ENCODE results near the gene CYP3A5. TPM values are rescaled to one million over a fixed set of nuclear protein-coding genes. Genes with fewer than 3 reads are reported as not detected.

Gene CYP3A5
- total RNA-seq, 2 donors from 2014 or later = 0.38 to 0.42 TPM

DNA sequence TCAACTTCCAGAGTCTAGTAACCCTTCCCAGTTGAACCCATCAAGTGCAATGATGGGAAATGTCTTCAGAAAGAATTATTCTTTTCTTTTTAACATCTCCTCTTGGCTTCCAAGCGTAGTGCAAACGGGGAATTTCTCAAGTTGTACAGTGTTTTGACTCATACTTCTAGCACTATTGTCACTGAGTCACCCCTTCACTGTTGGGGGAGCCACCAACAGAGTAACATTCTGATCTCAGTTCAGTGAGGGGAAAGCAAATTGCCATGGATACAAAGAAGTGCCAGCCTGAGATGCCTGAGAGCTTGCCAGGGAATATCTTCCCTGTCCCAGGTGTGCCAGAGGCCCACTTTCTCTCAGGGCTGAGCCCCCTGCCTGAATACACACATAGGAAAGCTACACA lies 31.0 kb downstream of the CYP3A5 start:
- H3K27me3 ChIP-seq (ENCODE audit: control insufficient read depth, insufficient read depth, low read length, poor library complexity, severe bottlenecking) = no peaks in the 10 kb centered on the region
- H3K9me3 ChIP-seq (ENCODE audit: control insufficient read depth, low read length) = peaks cover 12% of the 10 kb centered on the region
- TF ChIP-seq, protein P1, sequence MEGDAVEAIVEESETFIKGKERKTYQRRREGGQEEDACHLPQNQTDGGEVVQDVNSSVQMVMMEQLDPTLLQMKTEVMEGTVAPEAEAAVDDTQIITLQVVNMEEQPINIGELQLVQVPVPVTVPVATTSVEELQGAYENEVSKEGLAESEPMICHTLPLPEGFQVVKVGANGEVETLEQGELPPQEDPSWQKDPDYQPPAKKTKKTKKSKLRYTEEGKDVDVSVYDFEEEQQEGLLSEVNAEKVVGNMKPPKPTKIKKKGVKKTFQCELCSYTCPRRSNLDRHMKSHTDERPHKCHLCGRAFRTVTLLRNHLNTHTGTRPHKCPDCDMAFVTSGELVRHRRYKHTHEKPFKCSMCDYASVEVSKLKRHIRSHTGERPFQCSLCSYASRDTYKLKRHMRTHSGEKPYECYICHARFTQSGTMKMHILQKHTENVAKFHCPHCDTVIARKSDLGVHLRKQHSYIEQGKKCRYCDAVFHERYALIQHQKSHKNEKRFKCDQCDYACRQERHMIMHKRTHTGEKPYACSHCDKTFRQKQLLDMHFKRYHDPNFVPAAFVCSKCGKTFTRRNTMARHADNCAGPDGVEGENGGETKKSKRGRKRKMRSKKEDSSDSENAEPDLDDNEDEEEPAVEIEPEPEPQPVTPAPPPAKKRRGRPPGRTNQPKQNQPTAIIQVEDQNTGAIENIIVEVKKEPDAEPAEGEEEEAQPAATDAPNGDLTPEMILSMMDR (conservative IDR thresholded peaks at IDR 0.05) = no peak
- peaks cover 10% of the 10 kb centered on the region for H3K9me3 Mint-ChIP-seq
- WGBS, 2 experiments (ENCODE audit: insufficient coverage in 1 of 2, insufficient read length in 1 of 2) = 83 to 86% methylated on average over 1 to 2 of the region's 2 CpGs
- no peak overlapping the region for H3K27ac Mint-ChIP-seq
- H3K4me1 ChIP-seq (ENCODE audit: control insufficient read depth, insufficient read depth, low read length) = no peaks in the 10 kb centered on the region
- H3K4me3 ChIP-seq (ENCODE audit: low read length) = no peak overlapping the region
- no peak overlapping the region for H3K27ac ChIP-seq (ENCODE audit: low read depth, low read length)
- peaks cover 14% of the 10 kb centered on the region for H3K36me3 ChIP-seq (ENCODE audit: control insufficient read depth, insufficient read depth, low read length)
- peaks cover 23% of the 10 kb centered on the region for H3K36me3 Mint-ChIP-seq (ENCODE audit: low read depth)
- no peaks in the 10 kb centered on the region for H3K4me1 Mint-ChIP-seq
- no peaks in the 10 kb centered on the region for H3K27me3 Mint-ChIP-seq (ENCODE audit: insufficient read depth)
- no peak overlapping the region for H3K9ac ChIP-seq (ENCODE audit: extremely low read depth, low read length, poor library complexity, severe bottlenecking)
- H3K4me3 Mint-ChIP-seq = no peak overlapping the region
- DNase-seq = no peak

GRCh38 chr7:99645590-99645989 lies 34.2 kb downstream of the CYP3A5 start:
- 91% methylated on average over 1 of the region's 1 CpG; no CpG with 5 or more reads in 1 of the 2 experiments for WGBS, 2 experiments (ENCODE audit: insufficient coverage in 1 of 2, insufficient read length in 1 of 2)
- Mint-ChIP-seq H3K4me1 (no peaks in the 10 kb centered on the region), H3K4me3 (no peak overlapping the region), H3K9me3 (peaks cover 10% of the 10 kb centered on the region), H3K27ac (no peak overlapping the region), H3K36me3 (ENCODE audit: low read depth) (peaks cover 33% of the 10 kb centered on the region), H3K27me3 (ENCODE audit: insufficient read depth) (no peaks in the 10 kb centered on the region)
- H3K9me3 ChIP-seq (ENCODE audit: control insufficient read depth, low read length) = peaks cover 12% of the 10 kb centered on the region
- TF ChIP-seq, protein P1 (conservative IDR thresholded peaks at IDR 0.05) = no peak
- H3K27ac ChIP-seq (ENCODE audit: low read depth, low read length) = no peak overlapping the region
- no peak for DNase-seq
- no peak overlapping the region for H3K9ac ChIP-seq (ENCODE audit: extremely low read depth, low read length, poor library complexity, severe bottlenecking)
- no peaks in the 10 kb centered on the region for H3K4me1 ChIP-seq (ENCODE audit: control insufficient read depth, insufficient read depth, low read length)
- no peak overlapping the region for H3K4me3 ChIP-seq (ENCODE audit: low read length)
- peaks cover 21% of the 10 kb centered on the region for H3K36me3 ChIP-seq (ENCODE audit: control insufficient read depth, insufficient read depth, low read length)
- H3K27me3 ChIP-seq (ENCODE audit: control insufficient read depth, insufficient read depth, low read length, poor library complexity, severe bottlenecking) = no peaks in the 10 kb centered on the region

DNA sequence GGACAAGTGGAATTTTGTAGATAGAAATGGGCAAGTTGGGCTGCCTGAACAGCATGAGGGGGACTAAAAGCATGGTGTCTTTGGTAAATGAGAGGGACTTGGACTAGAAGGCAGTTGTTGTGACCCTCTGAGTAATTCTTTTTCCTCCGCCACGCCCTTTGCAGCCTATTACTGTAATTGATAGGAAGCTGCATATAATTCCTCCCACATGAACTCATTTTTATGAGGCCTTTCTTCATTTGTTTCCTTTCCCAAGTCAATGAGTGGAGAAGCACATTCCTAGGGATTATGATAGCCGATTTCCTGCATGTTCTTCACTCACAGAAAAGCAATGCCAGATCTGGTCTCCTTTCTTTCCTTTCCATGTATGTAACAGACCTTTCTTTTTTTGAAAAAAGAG lies 35.4 kb downstream of the CYP3A5 start:
- Histone ChIP-seq H3K4me1 (ENCODE audit: control insufficient read depth, insufficient read depth, low read length) (no peaks in the 10 kb centered on the region), H3K27me3 (ENCODE audit: control insufficient read depth, insufficient read depth, low read length, poor library complexity, severe bottlenecking) (no peaks in the 10 kb centered on the region), H3K36me3 (ENCODE audit: control insufficient read depth, insufficient read depth, low read length) (peaks cover 21% of the 10 kb centered on the region), H3K4me3 (ENCODE audit: low read length) (no peak overlapping the region), H3K9ac (ENCODE audit: extremely low read depth, low read length, poor library complexity, severe bottlenecking) (no peak overlapping the region), H3K27ac (ENCODE audit: low read depth, low read length) (no peak overlapping the region), H3K9me3 (ENCODE audit: control insufficient read depth, low read length) (peaks cover 12% of the 10 kb centered on the region)
- TF ChIP-seq, protein P1 (conservative IDR thresholded peaks at IDR 0.05) = no peak
- WGBS, 2 experiments (ENCODE audit: insufficient coverage in 1 of 2, insufficient read length in 1 of 2) = 98% methylated on average over 3 of the region's 3 CpGs; no CpG with 5 or more reads in 1 of the 2 experiments
- Mint-ChIP-seq H3K4me3 (no peak overlapping the region), H3K27ac (no peak overlapping the region), H3K27me3 (ENCODE audit: insufficient read depth) (no peaks in the 10 kb centered on the region), H3K9me3 (peaks cover 10% of the 10 kb centered on the region), H3K4me1 (no peaks in the 10 kb centered on the region), H3K36me3 (ENCODE audit: low read depth) (peaks cover 35% of the 10 kb centered on the region)
- DNase-seq = no peak

All from endodermal cell (in vitro differentiated cells).